Vagina (tissue), 2 donors: Measurements from ENCODE around the gene C1QTNF1. TPM values are rescaled to one million over a fixed set of nuclear protein-coding genes. Genes with fewer than 3 reads are reported as not detected.

Experiments used
- DNase-seq, 2 donors: peaks; one replicate each; pipeline ENCODE4 v3.0.0-alpha.2; 2017; ENCODE audit errors: extremely low spot score in 2 of 2
- H3K27ac ChIP-seq: fragments of 200-600 bp; sonication (generic); one replicate; pipeline ENCODE4 v1.5.1; 2019
- H3K27me3 ChIP-seq: fragments of 200-600 bp; sonication (generic); one replicate; pipeline ENCODE4 v1.5.1; 2019
- H3K36me3 ChIP-seq, 2 donors: fragments of 200-600 bp; sonication (generic); one replicate each; pipeline ENCODE4 v1.5.1; 2017 to 2019
- H3K4me1 ChIP-seq: fragments of 200-600 bp; sonication (generic); one replicate; pipeline ENCODE4 v1.5.1; 2019
- H3K4me3 ChIP-seq, 2 donors: fragments of 200-600 bp; sonication (generic); 1 replicate in 1 of 2; 2 replicates in 1 of 2; pipeline ENCODE4 v1.5.1; 2016 to 2019
- H3K9me3 ChIP-seq: fragments of 200-600 bp; sonication (generic); one replicate; pipeline ENCODE4 v1.5.1; 2019
- POLR2A ChIP-seq, 2 donors: fragments of 450-650 bp; IDR thresholded peaks; one replicate each; pipeline ENCODE4 v1.6.1; 2017; ENCODE audit warnings: antibody characterized with exemption in 2 of 2, mild to moderate bottlenecking in 2 of 2, moderate library complexity in 2 of 2
- POLR2AphosphoS5 ChIP-seq, 2 donors: sonication (generic); formaldehyde crosslinking; IDR thresholded peaks; one replicate each; pipeline ENCODE4 v1.9.0; 2017; ENCODE audit warnings: antibody characterized with exemption in 2 of 2, mild to moderate bottlenecking in 2 of 2, low read depth in 1 of 2; ENCODE audit not compliant: insufficient read depth in 1 of 2
- intact Hi-C: fragments of 100-400 bp; cut with DNase I; formaldehyde crosslinking; loops from one replicate; pipeline ENCODE4 v1.15.1; 2023
- total RNA-seq: library from RNA; depleted of rRNA; stranded (reverse); fragments of >200 nt; gene quantifications from one replicate; pipeline ENCODE4 v1.2.3, GENCODE V29; 2016
- TF ChIP-seq, protein P1 (sequence below), 3 experiments: fragments of 450-650 bp in 2 of 3; fragments of 200-600 bp in 1 of 3; sonication (generic) in 1 of 3; IDR thresholded peaks; one replicate each; pipeline ENCODE4 v1.5.1; 2017 to 2019; ENCODE audit warnings: antibody characterized with exemption in 3 of 3, mild to moderate bottlenecking in 2 of 3, moderate library complexity in 2 of 3

C1QTNF1 gene
- total RNA-seq, 1 donor from 2014 or later: 30.7 TPM

- Histone ChIP-seq H3K9me3 (no peaks in the 10 kb centered on the region), H3K4me3 (no peak overlapping the region), H3K36me3 (peaks cover 0 to 4% of the 10 kb centered on the region in 2 donors), H3K27me3 (no peaks in the 10 kb centered on the region), H3K27ac (no peak overlapping the region), H3K4me1 (peaks cover 21% of the 10 kb centered on the region)
- no peak for DNase-seq
- TF ChIP-seq, protein P1, sequence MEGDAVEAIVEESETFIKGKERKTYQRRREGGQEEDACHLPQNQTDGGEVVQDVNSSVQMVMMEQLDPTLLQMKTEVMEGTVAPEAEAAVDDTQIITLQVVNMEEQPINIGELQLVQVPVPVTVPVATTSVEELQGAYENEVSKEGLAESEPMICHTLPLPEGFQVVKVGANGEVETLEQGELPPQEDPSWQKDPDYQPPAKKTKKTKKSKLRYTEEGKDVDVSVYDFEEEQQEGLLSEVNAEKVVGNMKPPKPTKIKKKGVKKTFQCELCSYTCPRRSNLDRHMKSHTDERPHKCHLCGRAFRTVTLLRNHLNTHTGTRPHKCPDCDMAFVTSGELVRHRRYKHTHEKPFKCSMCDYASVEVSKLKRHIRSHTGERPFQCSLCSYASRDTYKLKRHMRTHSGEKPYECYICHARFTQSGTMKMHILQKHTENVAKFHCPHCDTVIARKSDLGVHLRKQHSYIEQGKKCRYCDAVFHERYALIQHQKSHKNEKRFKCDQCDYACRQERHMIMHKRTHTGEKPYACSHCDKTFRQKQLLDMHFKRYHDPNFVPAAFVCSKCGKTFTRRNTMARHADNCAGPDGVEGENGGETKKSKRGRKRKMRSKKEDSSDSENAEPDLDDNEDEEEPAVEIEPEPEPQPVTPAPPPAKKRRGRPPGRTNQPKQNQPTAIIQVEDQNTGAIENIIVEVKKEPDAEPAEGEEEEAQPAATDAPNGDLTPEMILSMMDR (IDR thresholded peaks at IDR 0.05): no peak
- TF ChIP-seq POLR2AphosphoS5 (IDR thresholded peaks at IDR 0.05; ENCODE audit: insufficient read depth in 1 of 2, low read depth in 1 of 2): no peak
- TF ChIP-seq POLR2A (IDR thresholded peaks at IDR 0.05): no peak
- intact Hi-C loops: no loop called here
Observed at GRCh38 chr17:79012563-79013134, 11.3 kb upstream of the C1QTNF1 start.

- TF ChIP-seq POLR2AphosphoS5 (IDR thresholded peaks at IDR 0.05; ENCODE audit: insufficient read depth in 1 of 2, low read depth in 1 of 2) (no peak), POLR2A (IDR thresholded peaks at IDR 0.05) (no peak)
- TF ChIP-seq, protein P1 (IDR thresholded peaks at IDR 0.05): no peak
- DNase-seq: no peak
- H3K36me3 ChIP-seq: no peaks in the 10 kb centered on the region
- intact Hi-C loops: no loop called here
- H3K4me3 ChIP-seq: no peak overlapping the region
- peaks cover 7% of the 10 kb centered on the region for H3K4me1 ChIP-seq
- H3K27me3 ChIP-seq: no peaks in the 10 kb centered on the region
- no peaks in the 10 kb centered on the region for H3K9me3 ChIP-seq
- H3K27ac ChIP-seq: no peak overlapping the region
Observed at GRCh38 chr17:79014158-79014758, 9.7 kb upstream of the C1QTNF1 start.

GRCh38 chr17:79017546-79018369 is 6.2 kb upstream of the C1QTNF1 start:
- Histone ChIP-seq H3K27ac (no peak overlapping the region), H3K4me1 (peaks cover 22% of the 10 kb centered on the region), H3K27me3 (no peaks in the 10 kb centered on the region), H3K9me3 (no peaks in the 10 kb centered on the region), H3K36me3 (no peaks in the 10 kb centered on the region), H3K4me3 (no peak overlapping the region)
- no peak for DNase-seq
- TF ChIP-seq POLR2AphosphoS5 (IDR thresholded peaks at IDR 0.05; ENCODE audit: insufficient read depth in 1 of 2, low read depth in 1 of 2): no peak
- TF ChIP-seq, protein P1 (IDR thresholded peaks at IDR 0.05): no peak
- TF ChIP-seq POLR2A (IDR thresholded peaks at IDR 0.05): no peak
- intact Hi-C loops: no loop called here

DNA sequence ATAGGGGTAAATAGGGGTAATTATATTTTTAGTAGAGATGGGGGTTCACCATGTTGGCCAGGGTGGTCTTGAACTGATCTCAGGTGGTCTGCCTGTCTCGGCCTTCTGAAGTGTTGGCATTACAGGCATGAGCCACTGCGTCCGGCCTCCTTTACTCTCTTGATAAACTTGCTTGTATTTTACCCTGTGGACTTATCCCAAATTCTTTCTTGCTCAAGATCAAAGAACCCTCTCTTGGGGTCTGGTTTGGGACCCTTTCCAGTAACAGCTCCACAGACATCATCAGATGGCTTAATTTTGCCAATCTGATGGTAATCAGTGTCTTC is 5.6 kb upstream of the C1QTNF1 start:
- Histone ChIP-seq H3K4me1 (peaks cover 22% of the 10 kb centered on the region), H3K27ac (no peak overlapping the region), H3K27me3 (no peaks in the 10 kb centered on the region), H3K4me3 (no peak overlapping the region), H3K9me3 (no peaks in the 10 kb centered on the region), H3K36me3 (no peaks in the 10 kb centered on the region)
- intact Hi-C loops: no loop called here
- no peak for DNase-seq
- TF ChIP-seq, protein P1 (IDR thresholded peaks at IDR 0.05): no peak
- no peak for TF ChIP-seq POLR2AphosphoS5 (IDR thresholded peaks at IDR 0.05; ENCODE audit: insufficient read depth in 1 of 2, low read depth in 1 of 2)
- no peak for TF ChIP-seq POLR2A (IDR thresholded peaks at IDR 0.05)

GRCh38 chr17:79019261-79019631 is 4.7 kb upstream of the C1QTNF1 start:
- Histone ChIP-seq H3K27ac (no peak overlapping the region), H3K27me3 (no peaks in the 10 kb centered on the region), H3K36me3 (no peaks in the 10 kb centered on the region), H3K9me3 (no peaks in the 10 kb centered on the region), H3K4me3 (no peak overlapping the region), H3K4me1 (peaks cover 30% of the 10 kb centered on the region)
- intact Hi-C loops: no loop called here
- no peak for DNase-seq
- TF ChIP-seq POLR2AphosphoS5 (IDR thresholded peaks at IDR 0.05; ENCODE audit: insufficient read depth in 1 of 2, low read depth in 1 of 2): no peak
- TF ChIP-seq, protein P1 (IDR thresholded peaks at IDR 0.05): no peak
- TF ChIP-seq POLR2A (IDR thresholded peaks at IDR 0.05): no peak
